Nephron (organoid): ENCODE results near the gene CELF2.

Source experiments
- H3K27ac Mint-ChIP-seq, 3 experiments: 2 replicates each; pipeline ENCODE4 v1.8.0; 2020; ENCODE audit warnings: mixed read lengths in 3 of 3, mild to moderate bottlenecking in 2 of 3, moderate library complexity in 1 of 3
- H3K27me3 Mint-ChIP-seq: 2 replicates; pipeline ENCODE4 v1.8.0; 2021; ENCODE audit warnings: low read depth, mild to moderate bottlenecking, moderate library complexity, mixed read lengths
- H3K36me3 Mint-ChIP-seq: 2 replicates; pipeline ENCODE4 v1.8.0; 2020; ENCODE audit warnings: low read depth, mixed read lengths
- H3K4me1 Mint-ChIP-seq: 2 replicates; pipeline ENCODE4 v1.8.0; 2020; ENCODE audit warnings: mixed read lengths
- H3K4me3 Mint-ChIP-seq, 3 experiments: 2 replicates each; pipeline ENCODE4 v1.8.0; 2020; ENCODE audit warnings: mild to moderate bottlenecking in 3 of 3, mixed read lengths in 3 of 3, moderate library complexity in 2 of 3
- H3K9me3 Mint-ChIP-seq: 2 replicates; pipeline ENCODE4 v1.8.0; 2020; ENCODE audit warnings: mixed read lengths
- TF ChIP-seq, protein P1 (sequence below), 3 experiments: fragments of 200-600 bp; sonication (generic); IDR thresholded peaks; one replicate each; pipeline ENCODE4 v1.5.0; 2021; ENCODE audit warnings: antibody characterized with exemption in 3 of 3; ENCODE audit not compliant: unreplicated experiment in 3 of 3

CELF2 gene

DNA sequence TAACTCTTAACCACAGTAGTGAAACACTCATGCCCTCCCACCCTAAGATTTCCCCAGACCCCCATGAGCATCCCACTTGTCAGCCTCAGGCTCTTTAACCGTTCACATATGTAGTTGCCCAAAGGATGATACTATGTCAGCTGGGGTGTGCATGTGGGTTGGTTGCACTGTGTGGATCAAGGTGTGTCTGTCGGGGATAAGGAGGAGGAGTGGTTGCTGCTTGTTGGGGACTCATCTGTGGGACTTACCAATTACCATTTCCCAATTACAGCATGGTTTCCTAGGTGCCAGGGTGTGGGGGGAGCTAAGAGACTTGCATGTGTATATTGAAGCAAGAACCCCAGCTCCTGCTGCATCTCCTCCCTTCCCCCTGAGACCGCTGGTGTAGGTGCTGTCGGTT is 48.8 kb downstream of the CELF2 start:
- Mint-ChIP-seq H3K27ac (no peak overlapping the region), H3K9me3 (peaks cover 5% of the 10 kb centered on the region), H3K27me3 (no peaks in the 10 kb centered on the region), H3K4me3 (no peak overlapping the region), H3K4me1 (peaks cover 32% of the 10 kb centered on the region), H3K36me3 (peaks cover 6% of the 10 kb centered on the region)
- TF ChIP-seq, protein P1, sequence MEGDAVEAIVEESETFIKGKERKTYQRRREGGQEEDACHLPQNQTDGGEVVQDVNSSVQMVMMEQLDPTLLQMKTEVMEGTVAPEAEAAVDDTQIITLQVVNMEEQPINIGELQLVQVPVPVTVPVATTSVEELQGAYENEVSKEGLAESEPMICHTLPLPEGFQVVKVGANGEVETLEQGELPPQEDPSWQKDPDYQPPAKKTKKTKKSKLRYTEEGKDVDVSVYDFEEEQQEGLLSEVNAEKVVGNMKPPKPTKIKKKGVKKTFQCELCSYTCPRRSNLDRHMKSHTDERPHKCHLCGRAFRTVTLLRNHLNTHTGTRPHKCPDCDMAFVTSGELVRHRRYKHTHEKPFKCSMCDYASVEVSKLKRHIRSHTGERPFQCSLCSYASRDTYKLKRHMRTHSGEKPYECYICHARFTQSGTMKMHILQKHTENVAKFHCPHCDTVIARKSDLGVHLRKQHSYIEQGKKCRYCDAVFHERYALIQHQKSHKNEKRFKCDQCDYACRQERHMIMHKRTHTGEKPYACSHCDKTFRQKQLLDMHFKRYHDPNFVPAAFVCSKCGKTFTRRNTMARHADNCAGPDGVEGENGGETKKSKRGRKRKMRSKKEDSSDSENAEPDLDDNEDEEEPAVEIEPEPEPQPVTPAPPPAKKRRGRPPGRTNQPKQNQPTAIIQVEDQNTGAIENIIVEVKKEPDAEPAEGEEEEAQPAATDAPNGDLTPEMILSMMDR (IDR thresholded peaks at IDR 0.05; ENCODE audit: unreplicated experiment in 3 of 3), result no peak

DNA sequence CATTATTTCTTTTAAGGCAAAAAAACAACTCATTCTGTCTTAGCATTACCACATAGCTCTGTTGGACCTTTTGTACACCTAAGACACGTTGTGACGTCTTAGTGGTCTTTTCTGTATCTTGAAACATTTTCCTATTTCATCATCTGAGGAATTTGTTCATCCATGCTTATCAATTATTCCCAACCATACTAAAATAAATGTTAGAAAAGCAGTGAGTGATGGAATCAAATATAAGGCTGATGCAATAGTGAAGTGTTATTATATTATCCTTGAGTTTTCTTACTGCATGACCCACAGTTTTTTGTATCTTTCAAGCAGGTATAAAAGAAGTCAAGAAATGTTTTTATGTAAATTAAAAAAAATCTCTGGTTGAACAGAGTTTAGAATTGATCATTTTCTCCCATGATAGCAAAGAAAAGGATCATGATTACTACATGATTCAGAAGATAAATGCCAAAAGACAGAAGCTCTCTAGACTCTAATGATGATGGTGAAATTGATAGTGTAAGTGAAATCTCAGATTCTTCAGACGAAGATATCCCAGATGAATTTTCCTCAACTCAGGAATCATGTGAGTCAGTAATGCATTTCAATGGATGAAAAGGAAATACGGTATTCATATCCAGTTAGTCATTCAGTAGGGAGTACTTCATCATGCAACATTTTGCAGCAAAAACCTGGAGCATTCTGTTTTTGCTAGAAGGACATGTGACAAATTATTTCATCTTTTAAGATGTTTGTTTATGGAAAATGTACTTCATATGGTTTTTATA is 51.4 kb downstream of the CELF2 start:
- Mint-ChIP-seq H3K4me1 (peaks cover 42% of the 10 kb centered on the region), H3K27me3 (no peaks in the 10 kb centered on the region), H3K9me3 (no peaks in the 10 kb centered on the region), H3K4me3 (no peak overlapping the region), H3K36me3 (no peaks in the 10 kb centered on the region), H3K27ac (no peak overlapping the region)
- TF ChIP-seq, protein P1 (IDR thresholded peaks at IDR 0.05; ENCODE audit: unreplicated experiment in 3 of 3), result no peak

DNA sequence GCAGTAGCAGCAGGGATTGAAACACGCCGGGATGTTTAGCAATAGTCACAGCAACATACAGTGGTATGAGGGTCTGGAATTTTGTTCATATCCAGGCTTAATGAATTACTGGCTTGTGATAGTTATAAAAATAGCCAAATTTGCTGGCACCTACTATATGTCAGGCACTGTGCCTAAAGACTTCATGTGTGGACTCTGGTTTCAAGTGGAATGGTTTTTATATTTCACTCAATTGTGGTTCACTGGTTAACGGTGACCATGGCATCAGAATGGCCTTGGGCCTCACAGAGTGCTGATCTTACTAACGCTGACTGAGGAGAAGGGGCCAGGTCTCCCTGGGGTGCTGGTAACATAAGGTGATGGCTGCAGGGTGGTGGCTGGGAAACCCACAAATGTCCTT is 55.7 kb downstream of the CELF2 start:
- H3K27ac Mint-ChIP-seq, result no peak overlapping the region
- H3K4me3 Mint-ChIP-seq, result no peak overlapping the region
- no peaks in the 10 kb centered on the region for H3K27me3 Mint-ChIP-seq
- TF ChIP-seq, protein P1 (IDR thresholded peaks at IDR 0.05; ENCODE audit: unreplicated experiment in 3 of 3), result no peak
- peaks cover 64% of the 10 kb centered on the region for H3K4me1 Mint-ChIP-seq
- no peaks in the 10 kb centered on the region for H3K36me3 Mint-ChIP-seq
- H3K9me3 Mint-ChIP-seq, result no peaks in the 10 kb centered on the region

DNA sequence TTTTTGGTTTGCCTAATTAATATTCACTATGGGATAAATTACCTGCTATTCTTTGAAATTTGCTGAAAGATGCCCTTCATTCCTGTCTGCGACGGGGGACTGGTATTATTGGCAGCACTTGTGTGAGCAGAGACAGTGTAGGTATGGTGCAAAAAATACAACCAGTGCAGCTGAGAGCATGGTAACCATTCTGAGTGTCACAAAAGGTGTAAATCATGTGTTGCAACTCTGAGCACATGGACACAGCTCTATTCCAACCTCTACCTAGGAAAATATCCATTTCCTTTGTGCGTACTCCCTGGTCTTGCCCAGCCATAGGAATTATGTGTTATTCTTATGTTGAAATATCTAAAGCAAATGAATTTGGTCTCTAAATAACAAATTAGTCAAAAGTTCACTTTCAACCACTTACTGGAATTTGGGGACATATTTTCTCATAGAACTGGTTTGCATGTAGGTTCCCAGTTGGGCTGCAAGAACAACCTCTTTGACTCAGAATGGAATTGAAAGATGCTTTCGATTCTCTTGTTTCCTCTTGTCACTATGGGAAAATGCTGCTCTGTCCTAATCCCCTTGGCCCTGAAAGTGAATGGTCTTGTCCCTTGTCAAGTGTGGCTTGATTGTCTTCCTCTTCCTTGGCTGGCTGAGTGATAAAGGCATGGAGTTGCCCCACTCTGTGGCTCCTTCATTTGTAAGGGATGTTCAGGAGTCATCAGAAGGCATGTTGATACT is 57.0 kb downstream of the CELF2 start:
- TF ChIP-seq, protein P1 (IDR thresholded peaks at IDR 0.05; ENCODE audit: unreplicated experiment in 3 of 3), result no peak
- peaks cover 63% of the 10 kb centered on the region for H3K4me1 Mint-ChIP-seq
- H3K4me3 Mint-ChIP-seq, result no peak overlapping the region
- H3K36me3 Mint-ChIP-seq, result no peaks in the 10 kb centered on the region
- H3K9me3 Mint-ChIP-seq, result no peaks in the 10 kb centered on the region
- H3K27me3 Mint-ChIP-seq, result no peaks in the 10 kb centered on the region
- H3K27ac Mint-ChIP-seq, result no peak overlapping the region

DNA sequence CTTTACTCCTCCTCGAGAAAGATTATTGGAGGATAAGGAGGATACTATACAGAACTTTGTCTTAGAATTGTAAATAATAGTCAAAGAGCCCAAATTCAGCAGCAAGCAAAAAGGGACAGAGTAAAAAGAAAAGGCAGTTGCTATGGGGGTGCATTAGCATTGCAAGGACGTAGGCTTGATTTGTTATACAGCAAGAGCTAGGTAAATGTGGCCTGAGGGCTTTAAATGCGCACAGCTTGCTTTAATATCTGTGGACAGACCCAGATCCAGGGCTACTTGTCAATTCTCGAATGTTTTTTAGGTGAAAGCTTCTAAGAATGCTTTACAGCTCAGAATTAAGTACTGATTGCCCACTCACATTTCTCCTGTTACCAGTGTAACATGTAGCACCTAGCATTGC is 58.5 kb downstream of the CELF2 start:
- Mint-ChIP-seq H3K27me3 (no peaks in the 10 kb centered on the region), H3K36me3 (no peaks in the 10 kb centered on the region), H3K4me3 (no peak overlapping the region), H3K27ac (peak overlapping the region in 2 of 3 experiments; percentile 8 to 35), H3K4me1 (peaks cover 69% of the 10 kb centered on the region), H3K9me3 (no peaks in the 10 kb centered on the region)
- TF ChIP-seq, protein P1 (IDR thresholded peaks at IDR 0.05; ENCODE audit: unreplicated experiment in 3 of 3), result no peak
